Fibroblast of mammary gland (primary cell): ENCODE results near the gene MARCHF9.

Experiments
- DNase-seq: peaks from one replicate; pipeline ENCODE4 v3.0.0-alpha.2; 2010; ENCODE audit warnings: low read depth
- H3K4me3 ChIP-seq: 2 replicates; pipeline ENCODE4 v1.5.1; 2011; ENCODE audit warnings: low read depth, mild to moderate bottlenecking, low read length, moderate library complexity; ENCODE audit not compliant: control insufficient read depth
- TF ChIP-seq, protein P1 (sequence below): conservative IDR thresholded peaks from 2 replicates; pipeline ENCODE4 v1.5.1; 2011; ENCODE audit warnings: low read depth, low read length, inconsistent platforms; ENCODE audit not compliant: control insufficient read depth, insufficient read depth

Gene MARCHF9

GRCh38 chr12:57745485-57745881 is 9.4 kb upstream of the MARCHF9 start:
- peak overlapping the region; percentile 97 for H3K4me3 ChIP-seq
- no peak for DNase-seq
- TF ChIP-seq, protein P1, sequence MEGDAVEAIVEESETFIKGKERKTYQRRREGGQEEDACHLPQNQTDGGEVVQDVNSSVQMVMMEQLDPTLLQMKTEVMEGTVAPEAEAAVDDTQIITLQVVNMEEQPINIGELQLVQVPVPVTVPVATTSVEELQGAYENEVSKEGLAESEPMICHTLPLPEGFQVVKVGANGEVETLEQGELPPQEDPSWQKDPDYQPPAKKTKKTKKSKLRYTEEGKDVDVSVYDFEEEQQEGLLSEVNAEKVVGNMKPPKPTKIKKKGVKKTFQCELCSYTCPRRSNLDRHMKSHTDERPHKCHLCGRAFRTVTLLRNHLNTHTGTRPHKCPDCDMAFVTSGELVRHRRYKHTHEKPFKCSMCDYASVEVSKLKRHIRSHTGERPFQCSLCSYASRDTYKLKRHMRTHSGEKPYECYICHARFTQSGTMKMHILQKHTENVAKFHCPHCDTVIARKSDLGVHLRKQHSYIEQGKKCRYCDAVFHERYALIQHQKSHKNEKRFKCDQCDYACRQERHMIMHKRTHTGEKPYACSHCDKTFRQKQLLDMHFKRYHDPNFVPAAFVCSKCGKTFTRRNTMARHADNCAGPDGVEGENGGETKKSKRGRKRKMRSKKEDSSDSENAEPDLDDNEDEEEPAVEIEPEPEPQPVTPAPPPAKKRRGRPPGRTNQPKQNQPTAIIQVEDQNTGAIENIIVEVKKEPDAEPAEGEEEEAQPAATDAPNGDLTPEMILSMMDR, result no peak

DNA sequence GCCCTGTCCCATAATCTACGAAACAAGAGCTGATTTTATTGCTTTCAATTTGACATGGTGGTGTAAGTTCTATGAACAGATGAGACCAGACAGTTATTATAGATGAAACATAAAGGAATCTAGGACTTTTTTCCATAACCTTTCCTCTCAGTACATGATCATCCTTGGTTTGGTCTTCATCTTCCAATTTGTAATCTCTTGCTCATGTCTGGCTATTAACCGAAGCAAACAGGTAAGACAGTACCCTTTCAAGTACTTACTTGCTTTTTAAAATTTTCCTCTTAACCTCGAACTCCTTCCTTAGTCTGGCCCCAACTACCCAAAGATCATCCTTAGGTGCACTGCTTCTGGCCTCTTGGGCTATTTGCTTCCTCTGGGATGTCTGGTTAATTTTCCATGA is 8.9 kb upstream of the MARCHF9 start:
- DNase-seq, result no peak
- peak overlapping the region; percentile 97 for H3K4me3 ChIP-seq
- TF ChIP-seq, protein P1, result no peak

DNA sequence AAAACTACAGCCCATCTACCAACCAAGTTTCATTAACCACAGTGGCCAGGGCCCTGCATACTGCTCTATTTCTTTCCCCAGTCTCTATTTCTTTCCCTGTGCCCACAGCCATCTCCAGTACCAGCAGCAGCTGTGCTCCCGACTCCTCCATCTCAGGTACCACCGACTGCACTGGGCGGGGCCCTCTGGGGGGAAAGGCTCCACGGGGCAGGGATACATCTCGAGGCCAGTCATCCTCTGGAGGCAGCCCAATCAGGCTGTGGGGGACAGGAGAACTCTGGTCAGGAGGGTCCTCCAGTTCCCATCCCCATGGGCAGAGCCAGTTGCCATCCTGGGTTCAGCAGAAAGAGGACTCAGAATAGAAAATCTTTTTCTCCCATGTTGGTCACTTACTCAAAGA is 5.8 kb upstream of the MARCHF9 start:
- DNase-seq, result no peak
- H3K4me3 ChIP-seq, result no peak overlapping the region
- TF ChIP-seq, protein P1, result no peak

DNA sequence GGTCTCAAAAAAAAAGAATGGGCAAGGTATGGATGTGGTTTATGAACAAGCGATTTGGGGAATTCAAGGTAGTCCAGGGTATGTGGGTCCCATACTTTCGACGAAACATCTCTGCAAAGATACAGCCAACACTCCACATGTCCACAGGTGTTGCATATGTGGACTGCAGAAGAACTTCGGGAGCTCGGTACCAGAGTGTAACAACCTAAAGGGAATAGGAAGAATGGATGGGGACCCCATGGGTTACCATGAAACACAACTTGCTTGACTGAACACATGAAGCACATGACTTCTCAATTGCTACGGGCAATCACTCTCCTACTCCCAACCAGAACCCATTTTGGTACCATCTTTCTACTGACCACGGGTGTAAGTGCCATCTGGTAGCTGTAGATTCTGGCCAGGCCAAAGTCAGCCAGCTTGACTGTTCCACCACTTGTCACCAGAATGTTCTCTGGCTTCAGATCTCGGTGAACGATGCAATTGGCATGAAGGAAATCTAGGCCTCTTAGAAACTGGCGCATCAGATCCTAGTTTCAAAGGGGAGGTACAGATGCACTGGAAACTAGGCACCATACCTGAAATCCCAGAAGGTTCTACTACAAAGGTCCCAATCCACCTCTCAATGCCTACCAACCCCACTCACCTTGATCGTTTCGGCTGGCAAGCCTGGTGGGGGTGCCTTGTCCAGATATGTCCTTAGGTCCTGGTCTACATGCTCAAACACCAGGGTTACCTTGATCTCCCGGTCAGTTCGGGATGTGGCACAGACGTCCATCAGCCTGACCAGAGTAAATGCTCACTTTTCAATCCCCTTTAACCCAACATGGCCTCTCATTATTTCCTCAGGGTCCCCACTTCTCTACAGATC is 4.1 kb upstream of the MARCHF9 start:
- DNase-seq, result no peak
- peak overlapping the region; percentile 89 for H3K4me3 ChIP-seq
- TF ChIP-seq, protein P1, result no peak

- TF ChIP-seq, protein P1, result no peak
- DNase-seq, result no peak
- peak overlapping the region; percentile 89 for H3K4me3 ChIP-seq
These were observed 3.5 kb upstream of the MARCHF9 start for GRCh38 chr12:57751432-57751787.

GRCh38 chr12:57751788-57752667 is 2.9 kb upstream of the MARCHF9 start, which contains the start of gene CDK4:
Gene CDK4, minus strand, starts transcription at chr12:57752310. Its CDS starts 593 bp downstream, at chr12:57751717.
- H3K4me3 ChIP-seq, result peak within 1 kb of the TSS; percentile 89
- DNase-seq, result peak; percentile 99
- TF ChIP-seq, protein P1, result no peak
